ENCODE results near the gene FAM81B. TPM values are rescaled to one million over a fixed set of nuclear protein-coding genes. Genes with fewer than 3 reads are reported as not detected.
A peak's percentile ranks its signal among the peaks of the same experiment; 100 is the strongest.

Gene FAM81B
- total RNA-seq, 1 donor, result 1.9 TPM

- peak in 1 of 3 donors; percentile 3 for DNase-seq (ENCODE audit: low read depth in 2 of 3, low spot score in 2 of 3)
These were observed 2.1 kb downstream of the FAM81B start for GRCh38 chr5:95393279-95393678.

- DNase-seq (ENCODE audit: low read depth in 2 of 3, low spot score in 2 of 3), result no peak
These were observed 7.8 kb downstream of the FAM81B start for GRCh38 chr5:95398989-95399388.

GRCh38 chr5:95401626-95402025 lies 10.5 kb downstream of the FAM81B start:
- DNase-seq (ENCODE audit: low read depth in 2 of 3, low spot score in 2 of 3), result no peak

- no peak for DNase-seq (ENCODE audit: low read depth in 2 of 3, low spot score in 2 of 3)
These were observed 12.8 kb downstream of the FAM81B start for GRCh38 chr5:95403996-95404395.

- DNase-seq (ENCODE audit: low read depth in 2 of 3, low spot score in 2 of 3), result peak in 2 of 3 donors; percentile 57 to 82
These were observed 15.4 kb downstream of the FAM81B start for GRCh38 chr5:95406426-95407090.

GRCh38 chr5:95410279-95410678 lies 19.1 kb downstream of the FAM81B start:
- DNase-seq (ENCODE audit: low read depth in 2 of 3, low spot score in 2 of 3), result no peak

- DNase-seq (ENCODE audit: low read depth in 2 of 3, low spot score in 2 of 3), result no peak
These were observed 20.3 kb downstream of the FAM81B start for GRCh38 chr5:95411474-95411873.

GRCh38 chr5:95414451-95414850 lies 23.3 kb downstream of the FAM81B start:
- no peak for DNase-seq (ENCODE audit: low read depth in 2 of 3, low spot score in 2 of 3)

- DNase-seq (ENCODE audit: low read depth in 2 of 3, low spot score in 2 of 3), result no peak
These were observed 26.8 kb downstream of the FAM81B start for GRCh38 chr5:95417971-95418370.

GRCh38 chr5:95422838-95423237 lies 31.7 kb downstream of the FAM81B start:
- DNase-seq (ENCODE audit: low read depth in 2 of 3, low spot score in 2 of 3), result no peak

GRCh38 chr5:95424016-95424415 lies 32.9 kb downstream of the FAM81B start:
- DNase-seq (ENCODE audit: low read depth in 2 of 3, low spot score in 2 of 3), result no peak

GRCh38 chr5:95424526-95424925 lies 33.4 kb downstream of the FAM81B start:
- DNase-seq (ENCODE audit: low read depth in 2 of 3, low spot score in 2 of 3), result no peak

- DNase-seq (ENCODE audit: low read depth in 2 of 3, low spot score in 2 of 3), result no peak
These were observed 35.1 kb downstream of the FAM81B start for GRCh38 chr5:95426227-95426626.

- DNase-seq (ENCODE audit: low read depth in 2 of 3, low spot score in 2 of 3), result no peak
These were observed 41.6 kb downstream of the FAM81B start for GRCh38 chr5:95432779-95433178.

GRCh38 chr5:95439801-95440493 lies 48.8 kb downstream of the FAM81B start:
- DNase-seq (ENCODE audit: low read depth in 2 of 3, low spot score in 2 of 3), result no peak

- DNase-seq (ENCODE audit: low read depth in 2 of 3, low spot score in 2 of 3), result no peak
These were observed 49.7 kb downstream of the FAM81B start for GRCh38 chr5:95440825-95441224.

- no peak for DNase-seq (ENCODE audit: low read depth in 2 of 3, low spot score in 2 of 3)
These were observed 50.5 kb downstream of the FAM81B start for GRCh38 chr5:95441636-95442035.

GRCh38 chr5:95445442-95445841 lies 54.3 kb downstream of the FAM81B start:
- DNase-seq (ENCODE audit: low read depth in 2 of 3, low spot score in 2 of 3), result no peak

GRCh38 chr5:95445995-95446394 lies 54.8 kb downstream of the FAM81B start:
- no peak for DNase-seq (ENCODE audit: low read depth in 2 of 3, low spot score in 2 of 3)

GRCh38 chr5:95446560-95447221 lies 55.5 kb downstream of the FAM81B start:
- no peak for DNase-seq (ENCODE audit: low read depth in 2 of 3, low spot score in 2 of 3)

GRCh38 chr5:95447961-95448360 lies 56.8 kb downstream of the FAM81B start:
- no peak for DNase-seq (ENCODE audit: low read depth in 2 of 3, low spot score in 2 of 3)

- DNase-seq (ENCODE audit: low read depth in 2 of 3, low spot score in 2 of 3), result no peak
These were observed 57.6 kb downstream of the FAM81B start for GRCh38 chr5:95448789-95449188.
